ENCODE results near the gene RPTOR. TPM values are rescaled to one million over a fixed set of nuclear protein-coding genes. Genes with fewer than 3 reads are reported as not detected.

Gene RPTOR
- total RNA-seq, 1 donor = 27.9 TPM

DNA sequence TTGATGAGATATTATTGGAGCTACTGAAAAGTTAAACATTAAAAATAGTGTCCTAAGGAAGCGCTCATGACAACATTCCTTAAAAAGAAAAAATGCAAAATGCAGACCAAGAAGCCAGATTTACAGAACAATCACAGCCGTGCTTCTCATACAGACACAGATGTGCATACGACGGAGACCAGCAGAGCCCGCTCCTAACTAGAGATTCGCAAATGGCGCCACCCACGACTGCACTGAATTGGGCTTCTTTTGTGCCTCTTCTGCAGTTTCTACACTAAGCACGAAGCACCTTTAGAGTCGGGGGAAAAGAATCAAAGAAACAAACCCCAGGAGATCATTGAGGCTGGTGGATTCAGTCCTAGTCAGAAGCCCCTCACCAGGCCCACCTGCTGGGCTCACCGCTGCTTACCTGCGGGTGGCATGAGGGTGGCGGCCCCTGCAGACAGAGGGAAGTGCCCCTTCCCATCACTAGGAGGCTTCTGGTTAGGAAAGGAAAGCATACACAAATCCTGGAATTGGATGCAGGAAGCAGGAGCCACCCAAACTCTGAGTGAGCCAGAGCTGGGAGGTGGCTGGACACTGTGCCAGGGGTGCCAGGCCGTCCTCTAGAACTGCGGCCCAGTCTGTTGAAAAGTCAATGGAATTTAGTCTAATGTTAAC is 382.1 kb downstream of the RPTOR start:
- TF ChIP-seq CTCF (IDR thresholded peaks at IDR 0.05; ENCODE audit: extremely low read depth, low read depth, low read length) = no peak
- no peak overlapping the region for H3K4me2 ChIP-seq (ENCODE audit: insufficient read depth, low read length)
- H2AFZ ChIP-seq (ENCODE audit: low read length) = no peak overlapping the region
- no peaks in the 10 kb centered on the region for H4K20me1 ChIP-seq (ENCODE audit: insufficient read depth, low read length)
- H3K27ac ChIP-seq (ENCODE audit: low read depth, low read length) = no peak overlapping the region
- DNase-seq (ENCODE audit: insufficient read length, low spot score, missing footprints) = peak; percentile 43
- peaks cover 16% of the 10 kb centered on the region for H3K36me3 ChIP-seq (ENCODE audit: insufficient read depth, low read length)
- H3K4me3 ChIP-seq (ENCODE audit: insufficient read depth, low read length) = no peak overlapping the region
- H3K4me1 ChIP-seq (ENCODE audit: insufficient read depth, low read length) = no peaks in the 10 kb centered on the region
- no peaks in the 10 kb centered on the region for H3K9me3 ChIP-seq (ENCODE audit: low read depth, low read length)
- no peaks in the 10 kb centered on the region for H3K79me2 ChIP-seq (ENCODE audit: insufficient read depth, low read length)
- no peaks in the 10 kb centered on the region for H3K27me3 ChIP-seq (ENCODE audit: insufficient read depth, low read length)

- no peak overlapping the region for H2AFZ ChIP-seq (ENCODE audit: low read length)
- H3K27me3 ChIP-seq (ENCODE audit: insufficient read depth, low read length) = no peaks in the 10 kb centered on the region
- no peak overlapping the region for H3K4me2 ChIP-seq (ENCODE audit: insufficient read depth, low read length)
- no peak overlapping the region for H3K27ac ChIP-seq (ENCODE audit: low read depth, low read length)
- no peak overlapping the region for H3K4me3 ChIP-seq (ENCODE audit: insufficient read depth, low read length)
- peaks cover 16% of the 10 kb centered on the region for H3K36me3 ChIP-seq (ENCODE audit: insufficient read depth, low read length)
- no peaks in the 10 kb centered on the region for H4K20me1 ChIP-seq (ENCODE audit: insufficient read depth, low read length)
- DNase-seq (ENCODE audit: insufficient read length, low spot score, missing footprints) = peak; percentile 31
- no peaks in the 10 kb centered on the region for H3K4me1 ChIP-seq (ENCODE audit: insufficient read depth, low read length)
- H3K9me3 ChIP-seq (ENCODE audit: low read depth, low read length) = no peaks in the 10 kb centered on the region
- no peak for TF ChIP-seq CTCF (IDR thresholded peaks at IDR 0.05; ENCODE audit: extremely low read depth, low read depth, low read length)
- no peaks in the 10 kb centered on the region for H3K79me2 ChIP-seq (ENCODE audit: insufficient read depth, low read length)
Measured at GRCh38 chr17:80927791-80928216, 383.2 kb downstream of the RPTOR start.

GRCh38 chr17:80929449-80929848 is 384.8 kb downstream of the RPTOR start:
- peaks cover 17% of the 10 kb centered on the region for H3K36me3 ChIP-seq (ENCODE audit: insufficient read depth, low read length)
- H2AFZ ChIP-seq (ENCODE audit: low read length) = no peak overlapping the region
- no peak overlapping the region for H3K4me3 ChIP-seq (ENCODE audit: insufficient read depth, low read length)
- no peak for DNase-seq (ENCODE audit: insufficient read length, low spot score, missing footprints)
- H3K4me1 ChIP-seq (ENCODE audit: insufficient read depth, low read length) = no peaks in the 10 kb centered on the region
- H3K79me2 ChIP-seq (ENCODE audit: insufficient read depth, low read length) = no peaks in the 10 kb centered on the region
- H3K4me2 ChIP-seq (ENCODE audit: insufficient read depth, low read length) = no peak overlapping the region
- H4K20me1 ChIP-seq (ENCODE audit: insufficient read depth, low read length) = no peaks in the 10 kb centered on the region
- no peaks in the 10 kb centered on the region for H3K9me3 ChIP-seq (ENCODE audit: low read depth, low read length)
- TF ChIP-seq CTCF (IDR thresholded peaks at IDR 0.05; ENCODE audit: extremely low read depth, low read depth, low read length) = no peak
- no peaks in the 10 kb centered on the region for H3K27me3 ChIP-seq (ENCODE audit: insufficient read depth, low read length)
- H3K27ac ChIP-seq (ENCODE audit: low read depth, low read length) = no peak overlapping the region

- no peak overlapping the region for H3K27ac ChIP-seq (ENCODE audit: low read depth, low read length)
- TF ChIP-seq CTCF (IDR thresholded peaks at IDR 0.05; ENCODE audit: extremely low read depth, low read depth, low read length) = no peak
- H3K4me1 ChIP-seq (ENCODE audit: insufficient read depth, low read length) = no peaks in the 10 kb centered on the region
- no peaks in the 10 kb centered on the region for H4K20me1 ChIP-seq (ENCODE audit: insufficient read depth, low read length)
- peaks cover 10% of the 10 kb centered on the region for H3K36me3 ChIP-seq (ENCODE audit: insufficient read depth, low read length)
- no peaks in the 10 kb centered on the region for H3K79me2 ChIP-seq (ENCODE audit: insufficient read depth, low read length)
- H3K4me3 ChIP-seq (ENCODE audit: insufficient read depth, low read length) = no peak overlapping the region
- no peaks in the 10 kb centered on the region for H3K9me3 ChIP-seq (ENCODE audit: low read depth, low read length)
- H3K27me3 ChIP-seq (ENCODE audit: insufficient read depth, low read length) = no peaks in the 10 kb centered on the region
- H2AFZ ChIP-seq (ENCODE audit: low read length) = no peak overlapping the region
- no peak for DNase-seq (ENCODE audit: insufficient read length, low spot score, missing footprints)
- no peak overlapping the region for H3K4me2 ChIP-seq (ENCODE audit: insufficient read depth, low read length)
Measured at GRCh38 chr17:80930335-80931279, 386.0 kb downstream of the RPTOR start.
